SW480 (cell line): Measurements from ENCODE around the gene JMJD6.

Experiments used
- DNase-seq: peaks from one replicate; pipeline ENCODE4 v3.0.0-alpha.2; 2016; ENCODE audit warnings: low spot score

Gene JMJD6

DNA sequence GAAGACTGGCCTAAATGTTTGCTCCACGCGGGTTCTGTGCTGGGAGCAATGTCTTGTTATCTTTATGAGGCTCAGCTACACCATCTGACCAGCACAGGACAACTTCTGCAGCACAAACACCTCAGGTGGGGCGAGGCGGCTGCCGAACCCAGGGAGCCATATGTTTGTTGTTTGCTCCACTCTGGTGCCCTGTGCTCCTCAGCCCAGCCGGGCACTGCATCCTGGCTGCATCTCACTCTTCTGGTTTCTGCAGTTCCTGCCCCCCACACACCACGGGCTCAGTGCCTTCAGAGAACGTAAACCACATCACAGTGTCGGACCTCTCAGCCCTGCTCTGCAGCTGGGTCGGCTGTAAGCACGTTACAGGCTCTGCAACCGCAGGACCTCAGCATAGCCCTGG lies 48.1 kb downstream of the JMJD6 start:
- peak; percentile 43 for DNase-seq

- no peak for DNase-seq
Observed at GRCh38 chr17:76677406-76677805, 49.0 kb downstream of the JMJD6 start.

- DNase-seq = no peak
Observed at GRCh38 chr17:76676629-76677028, 49.8 kb downstream of the JMJD6 start.

DNA sequence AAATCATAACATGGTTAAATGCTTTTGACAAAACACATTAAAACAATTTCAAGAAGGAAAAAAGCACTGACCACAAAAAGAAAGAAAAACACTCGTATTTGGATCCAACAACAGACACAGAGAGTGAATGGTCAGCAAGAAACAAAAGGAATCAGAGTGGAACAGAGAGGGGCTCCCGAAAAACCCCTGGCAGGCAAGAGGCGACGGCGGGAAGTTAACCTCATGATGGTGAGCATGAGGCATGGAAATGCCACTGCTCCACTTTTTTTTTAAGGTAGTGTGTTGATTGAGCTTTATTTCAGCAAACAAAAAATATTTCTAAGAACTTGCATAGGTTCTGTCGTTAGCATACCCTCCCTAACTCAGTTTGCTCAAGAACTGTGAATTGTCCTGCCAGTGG lies 50.8 kb downstream of the JMJD6 start:
- no peak for DNase-seq

GRCh38 chr17:76674600-76674999 lies 51.8 kb downstream of the JMJD6 start:
- no peak for DNase-seq

GRCh38 chr17:76673729-76674128 lies 52.7 kb downstream of the JMJD6 start:
- DNase-seq = no peak

GRCh38 chr17:76672892-76673291 lies 53.5 kb downstream of the JMJD6 start:
- DNase-seq = no peak

DNA sequence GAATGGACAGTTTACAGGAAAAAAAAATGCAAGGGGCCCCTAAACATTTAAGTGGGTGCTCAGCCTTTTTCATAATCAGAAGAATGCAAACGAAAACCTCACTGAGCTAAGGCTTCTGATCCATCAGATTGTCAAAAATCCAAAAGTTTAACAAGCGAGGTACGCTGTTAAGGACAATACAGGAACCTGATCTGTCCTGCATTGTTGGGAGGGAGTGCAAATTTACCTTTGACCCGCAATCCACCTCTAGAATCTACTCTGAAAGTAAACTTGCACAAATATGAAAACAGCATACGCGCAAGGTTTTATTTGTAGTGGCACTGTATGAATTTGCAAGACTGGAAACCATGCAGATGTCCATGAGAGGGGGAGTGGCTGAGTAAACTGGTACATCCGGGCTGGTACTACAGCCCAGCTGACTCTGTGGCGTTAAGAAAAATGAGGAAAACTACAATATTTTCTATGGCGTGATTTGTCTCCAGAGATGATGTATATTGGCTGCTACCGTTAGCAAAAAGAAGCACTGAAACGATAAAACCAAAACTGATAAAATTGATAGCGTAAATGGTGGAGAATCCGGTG lies 54.0 kb downstream of the JMJD6 start:
- peak; percentile 29 for DNase-seq

- no peak for DNase-seq
Observed at GRCh38 chr17:76671912-76672262, 54.5 kb downstream of the JMJD6 start.

- DNase-seq = peak; percentile 99
Observed at GRCh38 chr17:76671123-76671911, 55.1 kb downstream of the JMJD6 start.

GRCh38 chr17:76670718-76671122 lies 55.7 kb downstream of the JMJD6 start:
- peak; percentile 35 for DNase-seq

- DNase-seq = no peak
Observed at GRCh38 chr17:76670020-76670717, 56.2 kb downstream of the JMJD6 start.
